Hepatic stellate cell (primary cell): ENCODE data around the gene CRTC3.
A peak's percentile ranks its signal among the peaks of the same experiment; 100 is the strongest.
"Not testable (repeated sequence)": the region's sequence is repeated elsewhere in the genome, so short reads cannot be mapped to it uniquely, and the experiment has no call there.

Source experiments
- DNase-seq: peaks from one replicate; pipeline ENCODE4 v3.0.0; 2011; ENCODE audit warnings: low spot score

CRTC3 gene, protein sequence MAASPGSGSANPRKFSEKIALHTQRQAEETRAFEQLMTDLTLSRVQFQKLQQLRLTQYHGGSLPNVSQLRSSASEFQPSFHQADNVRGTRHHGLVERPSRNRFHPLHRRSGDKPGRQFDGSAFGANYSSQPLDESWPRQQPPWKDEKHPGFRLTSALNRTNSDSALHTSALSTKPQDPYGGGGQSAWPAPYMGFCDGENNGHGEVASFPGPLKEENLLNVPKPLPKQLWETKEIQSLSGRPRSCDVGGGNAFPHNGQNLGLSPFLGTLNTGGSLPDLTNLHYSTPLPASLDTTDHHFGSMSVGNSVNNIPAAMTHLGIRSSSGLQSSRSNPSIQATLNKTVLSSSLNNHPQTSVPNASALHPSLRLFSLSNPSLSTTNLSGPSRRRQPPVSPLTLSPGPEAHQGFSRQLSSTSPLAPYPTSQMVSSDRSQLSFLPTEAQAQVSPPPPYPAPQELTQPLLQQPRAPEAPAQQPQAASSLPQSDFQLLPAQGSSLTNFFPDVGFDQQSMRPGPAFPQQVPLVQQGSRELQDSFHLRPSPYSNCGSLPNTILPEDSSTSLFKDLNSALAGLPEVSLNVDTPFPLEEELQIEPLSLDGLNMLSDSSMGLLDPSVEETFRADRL

DNA sequence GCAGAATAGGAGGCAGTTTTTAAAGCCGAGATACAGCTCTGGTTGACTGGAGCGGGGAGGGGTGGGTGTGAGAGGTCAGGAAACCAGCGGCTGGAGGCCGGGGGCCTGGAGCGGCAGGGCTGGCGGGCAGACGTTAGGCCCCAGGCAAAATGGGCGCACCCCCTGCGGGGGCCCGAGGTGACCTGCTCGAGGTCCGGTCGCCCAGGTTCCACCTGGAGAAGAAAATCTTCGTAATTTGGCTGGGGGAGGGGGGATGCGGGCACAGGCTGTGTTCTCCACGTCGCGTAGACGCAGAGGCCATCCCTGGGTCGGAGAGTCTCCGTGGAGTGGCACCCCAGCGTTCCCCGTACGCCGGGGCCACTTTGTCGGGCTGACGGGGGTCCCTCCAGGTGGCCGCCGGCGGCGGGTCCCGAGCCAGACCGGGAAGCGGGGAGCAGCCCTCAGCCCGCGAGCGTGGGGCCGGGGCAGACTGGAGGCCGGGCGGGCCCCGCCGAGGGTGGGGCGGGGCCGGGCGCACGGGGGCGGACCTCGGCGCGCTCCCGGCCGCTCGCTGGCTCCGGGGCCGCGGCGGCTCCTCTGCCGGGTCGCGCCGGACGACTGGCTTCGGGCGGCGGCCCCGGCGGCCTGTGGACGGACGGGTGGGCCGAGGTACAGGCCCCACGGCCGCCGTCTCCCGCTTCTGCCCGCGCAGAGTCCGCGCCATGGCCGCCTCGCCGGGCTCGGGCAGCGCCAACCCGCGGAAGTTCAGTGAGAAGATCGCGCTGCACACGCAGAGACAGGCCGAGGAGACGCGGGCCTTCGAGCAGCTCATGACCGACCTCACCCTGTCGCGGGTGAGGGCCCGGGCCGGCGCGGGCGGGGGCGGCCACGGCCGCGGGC, at the start of gene CRTC3:
CRTC3 (plus strand) TSS at position 553 of the 879 bp plus-strand sequence; CDS start at position 702, 149 bp downstream.
- DNase-seq = peak; percentile 77

DNA sequence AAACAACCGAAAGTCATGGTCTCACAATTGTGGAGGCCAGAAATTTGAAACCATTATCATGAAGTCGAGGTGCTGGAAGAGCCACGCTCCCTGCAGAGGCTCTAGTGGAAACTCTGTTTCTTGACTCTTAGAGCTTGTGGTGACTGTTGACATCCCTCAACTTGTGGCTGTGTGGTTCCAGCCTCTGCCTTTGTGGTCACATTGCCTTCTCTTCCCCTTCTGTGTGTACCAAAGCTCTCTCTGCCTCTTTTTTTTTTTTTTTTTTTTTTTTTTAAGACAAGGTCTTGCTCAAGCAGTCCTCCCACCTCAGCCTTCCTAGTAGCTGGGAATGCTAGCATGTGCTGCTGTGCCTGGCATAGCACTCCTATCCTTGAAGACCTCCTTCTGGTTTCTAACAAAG, 48.7 kb upstream of the CRTC3 start:
- DNase-seq = no peak

DNA sequence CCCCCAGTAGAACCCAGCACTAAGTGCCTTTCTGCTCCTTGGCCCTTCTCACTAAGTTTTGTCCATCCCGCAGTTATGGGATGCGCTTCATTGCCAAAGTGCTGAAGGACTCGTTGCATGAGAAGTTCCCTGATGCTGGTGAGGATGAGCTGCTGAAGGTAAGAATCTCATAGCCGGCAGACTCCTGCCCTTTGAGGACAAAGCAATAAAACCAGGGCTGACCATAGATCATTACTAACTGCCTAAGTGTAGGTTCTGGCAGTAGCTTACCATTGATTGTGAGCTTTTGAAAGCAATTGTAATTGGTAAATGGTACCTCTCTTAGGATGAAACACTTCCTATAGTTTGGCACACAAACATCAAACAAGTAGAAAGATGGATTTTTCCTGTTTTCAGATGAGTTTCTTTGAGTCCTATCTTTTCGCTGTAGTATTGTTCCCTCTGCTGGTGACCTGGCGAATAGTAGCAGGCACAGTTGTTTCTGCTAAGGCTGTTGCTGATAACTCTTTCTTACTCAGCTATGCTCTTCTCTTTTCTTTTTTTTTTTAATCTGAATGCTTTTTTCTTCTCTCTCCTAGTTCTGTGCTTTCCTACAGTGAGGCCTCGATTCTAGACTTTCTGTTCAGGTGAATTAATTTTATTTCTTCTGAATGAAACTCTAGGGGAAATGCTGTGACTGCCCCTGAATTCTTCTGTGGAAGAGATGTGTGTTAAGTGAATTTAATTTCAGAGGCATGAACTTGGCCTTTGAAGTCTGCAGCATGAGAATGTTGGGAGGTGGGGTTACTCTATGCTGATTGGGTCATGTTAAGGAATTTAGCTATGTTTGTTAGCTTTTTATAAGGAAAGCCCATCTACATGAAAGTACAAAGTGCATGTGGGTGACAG, 47.4 kb upstream of the CRTC3 start:
- DNase-seq = peak; percentile 24

DNA sequence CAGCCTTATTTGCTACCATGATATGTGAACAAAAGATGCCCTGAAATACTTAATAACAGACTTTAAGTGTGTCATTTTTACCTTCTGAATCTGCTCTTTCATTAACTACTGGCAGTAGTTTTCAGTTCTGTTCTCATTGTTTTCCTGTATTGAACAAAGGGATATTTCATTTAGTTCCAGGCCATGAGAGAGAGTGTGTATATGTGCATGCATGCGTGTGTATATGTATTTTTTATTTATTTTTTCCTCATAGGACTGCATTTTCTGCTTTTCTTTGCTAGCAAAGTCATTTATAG, 46.8 kb upstream of the CRTC3 start:
- DNase-seq = no peak

DNA sequence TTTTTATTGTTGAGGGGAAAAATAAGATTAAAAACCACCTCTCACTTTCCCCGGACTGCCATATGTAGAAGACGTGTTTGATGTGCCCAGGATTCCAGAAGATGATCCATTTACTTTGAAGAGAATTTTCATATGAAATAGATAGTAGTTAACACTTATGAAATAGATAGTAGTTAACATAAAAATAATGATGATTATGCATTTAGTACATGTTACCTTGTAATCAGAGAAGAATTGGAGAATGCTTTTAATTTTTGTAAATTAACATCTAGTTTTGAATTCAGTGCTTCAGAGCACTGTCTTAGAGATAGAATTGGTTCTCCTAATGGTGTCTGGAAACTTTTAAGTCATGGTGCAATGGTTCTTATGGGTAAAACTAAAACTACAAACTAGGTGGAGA, 46.1 kb upstream of the CRTC3 start:
- no peak for DNase-seq

DNA sequence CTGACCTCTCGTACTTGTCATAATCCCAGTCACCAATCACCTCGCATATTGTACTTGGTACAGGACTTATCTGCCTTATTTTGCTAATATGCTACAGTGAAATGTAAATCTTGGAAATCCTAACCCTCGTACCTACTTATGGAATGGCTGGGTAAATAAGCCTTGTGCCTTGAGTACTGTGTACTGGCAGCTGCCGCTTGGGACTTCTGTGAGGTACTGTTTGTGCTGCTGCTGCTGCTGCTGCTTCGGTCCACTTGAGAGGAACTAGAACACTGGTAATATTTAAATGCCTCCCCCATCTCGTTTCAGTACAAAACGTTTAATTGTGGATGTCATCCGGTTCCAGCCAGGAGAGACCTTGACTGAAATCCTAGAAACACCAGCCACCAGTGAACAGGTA, 42.5 kb upstream of the CRTC3 start:
- no peak for DNase-seq

DNA sequence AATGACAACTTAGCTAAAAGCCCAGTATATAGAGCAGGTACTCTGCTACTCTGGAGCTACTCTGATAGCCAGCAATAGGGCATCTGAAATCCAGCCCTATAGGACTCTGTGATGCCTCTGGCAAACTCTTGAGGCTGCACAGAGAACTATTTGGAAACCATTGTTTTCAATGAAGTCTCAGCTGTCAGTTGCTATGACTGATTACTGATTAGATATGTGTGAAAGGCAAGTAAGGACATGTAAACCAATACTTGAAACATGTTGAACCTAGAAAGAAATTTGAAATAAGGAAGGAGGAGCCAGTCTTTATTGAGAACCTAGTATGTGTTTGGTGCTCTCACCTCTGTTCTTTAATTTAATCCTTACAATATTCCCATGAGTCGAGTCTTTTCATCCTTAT, 40.2 kb upstream of the CRTC3 start:
- no peak for DNase-seq

DNA sequence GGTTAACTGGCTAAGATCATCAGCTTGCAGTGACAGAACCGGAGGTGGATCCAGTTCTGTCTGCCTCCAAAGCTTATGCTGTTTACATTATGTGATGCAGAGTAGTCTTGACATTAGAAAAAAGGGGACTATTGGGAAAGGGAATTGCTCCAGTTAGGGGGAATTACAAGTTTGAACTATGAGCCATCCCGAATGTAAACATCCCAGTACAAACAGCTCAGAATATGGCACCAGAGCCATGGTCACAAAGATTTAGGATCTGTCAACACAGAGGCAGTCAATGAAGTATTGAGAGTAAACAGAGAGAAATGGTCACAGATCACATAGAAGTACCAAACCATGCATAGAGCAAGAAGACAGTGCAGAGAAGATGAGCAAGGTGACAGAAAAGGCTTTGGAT, 39.8 kb upstream of the CRTC3 start:
- DNase-seq = no peak

DNA sequence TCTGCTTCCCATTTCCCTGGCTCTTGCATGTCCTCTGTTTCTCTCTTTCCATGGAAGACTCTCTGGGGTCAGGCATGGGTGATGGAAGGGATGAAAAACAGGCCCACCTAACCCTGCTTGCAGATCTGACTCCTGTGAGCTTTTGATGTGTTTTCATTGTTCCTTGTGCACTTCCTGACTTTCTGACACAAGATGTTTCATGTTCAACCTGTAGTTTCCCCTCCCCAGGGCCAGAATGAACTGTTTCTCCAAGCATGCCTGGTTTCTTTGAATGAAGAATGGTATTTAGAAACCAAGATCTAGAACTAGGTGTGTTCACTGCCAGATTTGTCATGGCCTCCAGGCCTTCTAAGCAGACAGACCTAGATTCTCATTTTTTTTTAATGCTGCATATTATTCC, 36.1 kb upstream of the CRTC3 start:
- DNase-seq = no peak

DNA sequence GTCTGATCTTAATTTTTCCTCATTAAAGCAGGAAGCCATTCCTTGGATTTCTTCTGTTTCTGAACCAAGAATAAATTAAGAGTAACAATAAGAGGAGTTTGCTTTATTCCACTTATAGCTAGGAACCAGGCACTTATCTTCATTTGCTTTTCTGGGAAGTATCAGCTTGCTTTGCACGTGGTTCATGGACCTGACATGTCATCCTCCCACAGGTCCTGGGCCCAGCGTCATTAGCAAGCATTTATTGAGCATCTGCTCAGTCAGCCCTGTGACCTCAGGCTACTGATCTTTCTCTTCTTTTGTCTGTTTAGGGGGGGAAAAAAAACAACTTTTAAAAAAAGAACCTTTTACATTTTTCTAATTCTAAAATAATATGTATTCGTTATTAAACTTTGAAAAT, 34.7 kb upstream of the CRTC3 start:
- no peak for DNase-seq

DNA sequence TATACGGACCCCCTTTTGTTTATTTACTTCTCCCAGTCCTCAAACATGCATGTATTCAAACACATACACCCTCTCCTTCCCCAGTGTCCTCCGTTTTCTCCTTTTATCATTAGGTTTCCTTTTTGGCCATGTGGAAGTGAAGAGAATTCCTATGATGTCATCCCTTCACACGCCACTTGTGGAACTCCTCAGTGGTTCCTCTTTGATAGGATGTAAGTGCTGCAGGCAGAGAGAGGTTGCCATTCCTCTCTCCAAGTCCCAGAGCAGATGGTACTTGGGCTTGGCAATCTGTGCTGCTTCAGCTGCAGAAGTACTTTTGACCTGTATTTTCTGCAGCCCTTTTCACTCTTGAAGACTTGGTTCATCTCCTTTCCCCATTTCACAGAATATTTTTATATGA, 32.9 kb upstream of the CRTC3 start:
- DNase-seq = peak; percentile 21

DNA sequence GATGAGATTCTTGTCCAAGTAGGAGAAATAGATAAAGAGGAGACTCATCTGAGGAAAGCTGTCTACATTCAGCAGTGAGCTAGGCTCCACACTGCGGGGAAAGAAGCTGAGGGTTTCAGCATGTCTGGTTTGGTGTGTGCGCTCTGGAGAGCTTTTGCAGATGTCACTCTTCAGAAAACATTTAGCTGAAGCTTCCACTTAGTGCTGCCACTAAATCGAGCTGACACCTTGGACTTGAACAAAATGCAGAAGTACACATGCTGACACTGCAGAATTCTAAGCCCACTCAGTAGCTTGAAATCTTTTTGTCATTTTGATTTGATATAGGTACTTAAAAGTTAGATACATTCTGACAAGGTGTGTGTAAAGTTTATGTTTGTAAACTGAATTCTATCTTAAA, 32.3 kb upstream of the CRTC3 start:
- no peak for DNase-seq

DNA sequence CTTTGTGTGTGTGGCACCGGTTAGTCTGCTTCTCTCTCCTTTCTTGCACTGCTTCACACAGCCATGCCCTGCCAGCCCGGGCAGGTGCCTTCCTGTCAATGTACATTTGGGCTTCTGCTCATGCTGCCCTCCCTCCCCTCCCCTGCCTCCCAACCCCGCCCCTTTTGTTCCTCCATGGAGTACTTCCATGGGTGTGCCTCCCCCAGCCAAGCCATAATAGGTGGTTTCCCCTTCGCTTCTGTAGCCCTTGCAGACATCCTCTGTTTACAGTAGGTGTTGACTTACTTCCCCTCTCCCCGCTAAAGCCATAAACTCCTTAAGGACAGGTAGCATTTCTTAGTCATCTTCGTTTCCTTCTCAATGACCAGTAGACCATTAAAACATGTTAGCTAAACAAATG, 31.8 kb upstream of the CRTC3 start:
- DNase-seq = no peak

DNA sequence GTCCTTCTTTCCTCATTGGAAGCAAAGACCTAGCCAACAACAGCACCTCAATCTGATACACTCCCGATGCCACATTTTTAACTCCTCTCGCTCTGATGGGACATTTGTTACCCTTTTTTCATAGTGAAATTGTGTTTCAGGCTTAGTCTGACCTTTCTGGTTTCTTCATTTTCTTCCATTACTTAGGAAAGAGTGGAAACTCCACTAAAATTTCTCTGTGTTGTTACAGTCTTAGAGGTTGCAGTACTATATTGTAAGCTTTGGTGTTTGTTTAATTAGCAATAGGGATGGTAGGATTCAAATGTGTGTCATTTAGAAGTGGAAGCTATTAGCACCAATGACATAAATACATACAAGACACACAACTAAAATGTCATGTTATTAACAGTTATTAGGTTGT, 29.6 kb upstream of the CRTC3 start:
- no peak for DNase-seq

DNA sequence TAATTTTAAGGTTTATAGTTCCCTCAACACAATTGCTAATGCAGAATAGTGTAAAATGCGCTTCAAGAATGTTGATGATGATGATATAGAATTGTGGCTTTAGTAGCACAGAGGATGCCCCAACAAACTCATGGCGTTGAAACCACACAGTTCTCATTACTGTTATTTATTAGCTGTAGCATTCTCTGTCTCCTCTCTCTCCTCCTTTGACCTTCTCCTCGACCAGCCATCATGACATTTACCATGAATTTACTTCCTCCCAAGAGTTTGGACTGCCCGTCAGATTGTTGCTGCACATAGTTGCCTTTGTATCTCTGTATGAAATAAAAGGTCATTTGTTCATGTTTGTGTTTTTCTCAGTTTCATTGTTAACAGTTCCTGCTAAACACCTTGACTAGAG, 27.8 kb upstream of the CRTC3 start:
- no peak for DNase-seq

DNA sequence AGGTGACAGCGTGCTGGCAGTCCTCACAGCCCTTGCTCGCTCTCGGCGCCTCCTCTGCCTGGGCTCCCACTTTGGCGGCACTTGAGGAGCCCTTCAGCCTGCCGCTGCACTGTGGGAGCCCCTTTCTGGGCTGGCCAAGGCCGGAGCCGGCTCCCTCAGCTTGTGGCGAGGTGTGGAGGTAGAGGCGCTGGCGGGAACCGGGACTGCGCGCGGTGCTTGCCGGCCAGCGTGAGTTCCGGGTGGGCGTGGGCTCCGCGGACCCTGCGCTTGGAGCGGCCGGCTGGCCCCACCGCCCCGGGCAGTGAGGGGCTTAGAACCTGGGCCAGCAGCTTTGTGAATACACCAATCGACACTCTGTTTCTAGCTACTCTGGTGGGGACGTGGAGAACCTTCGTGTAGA, 18.9 kb upstream of the CRTC3 start:
- not testable (repeated sequence) for DNase-seq

DNA sequence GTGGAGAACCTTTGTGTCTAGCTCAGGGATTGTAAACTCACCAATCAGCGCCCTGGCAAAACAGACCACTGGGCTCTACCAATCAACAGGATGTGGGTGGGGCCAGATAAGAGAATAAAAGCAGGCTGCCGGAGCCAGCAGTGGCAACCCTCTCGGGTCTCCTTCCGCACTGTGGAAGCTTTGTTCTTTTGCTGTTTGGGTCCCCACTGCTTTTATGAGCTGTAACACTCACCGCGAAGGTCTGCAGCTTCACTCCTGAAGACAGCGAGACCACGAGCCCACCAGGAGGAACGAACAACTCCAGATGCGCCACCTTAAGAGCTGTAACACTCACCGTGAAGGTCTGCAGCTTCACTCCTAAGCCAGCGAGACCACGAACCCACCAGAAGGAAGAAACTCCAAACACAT, 18.5 kb upstream of the CRTC3 start:
- not testable (repeated sequence) for DNase-seq

DNA sequence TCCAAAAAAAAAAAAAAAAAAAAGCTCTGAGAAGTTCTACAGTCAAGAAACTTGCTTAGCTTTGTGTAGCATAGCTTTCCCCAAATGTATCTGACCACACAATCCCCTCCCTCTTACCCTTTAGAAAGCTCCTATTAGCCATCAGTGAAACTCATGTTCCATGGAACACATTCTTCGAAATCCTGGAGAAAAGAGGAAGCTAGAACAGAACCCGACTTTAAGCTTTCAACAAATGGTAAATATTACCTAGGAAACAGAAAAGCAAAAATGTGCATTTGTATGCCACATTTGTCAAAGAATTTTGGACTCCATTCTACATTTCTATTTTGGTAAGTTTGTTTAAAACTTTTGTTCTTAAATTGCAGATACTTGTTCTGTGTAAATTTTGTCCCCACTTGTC, 17.4 kb upstream of the CRTC3 start:
- no peak for DNase-seq

DNA sequence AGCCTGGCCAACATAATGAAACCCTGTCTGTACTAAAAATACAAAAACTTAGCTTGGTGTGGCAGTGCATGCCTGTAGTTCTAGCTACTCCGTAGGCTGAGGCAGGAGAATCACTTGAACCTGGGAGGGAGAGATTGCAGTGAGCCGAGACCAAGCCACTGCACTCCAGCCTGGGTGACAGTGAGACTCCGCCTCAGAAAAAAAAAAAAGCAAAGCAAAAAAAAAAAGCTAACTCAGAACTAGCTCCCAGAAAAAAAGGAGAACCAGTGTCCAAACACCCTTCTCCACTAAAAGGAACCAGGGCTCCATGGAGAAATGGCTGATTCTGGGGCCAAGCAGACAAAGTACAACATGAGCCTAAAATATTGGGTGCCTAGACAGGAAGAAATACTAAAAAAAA, 16.7 kb upstream of the CRTC3 start:
- no peak for DNase-seq

DNA sequence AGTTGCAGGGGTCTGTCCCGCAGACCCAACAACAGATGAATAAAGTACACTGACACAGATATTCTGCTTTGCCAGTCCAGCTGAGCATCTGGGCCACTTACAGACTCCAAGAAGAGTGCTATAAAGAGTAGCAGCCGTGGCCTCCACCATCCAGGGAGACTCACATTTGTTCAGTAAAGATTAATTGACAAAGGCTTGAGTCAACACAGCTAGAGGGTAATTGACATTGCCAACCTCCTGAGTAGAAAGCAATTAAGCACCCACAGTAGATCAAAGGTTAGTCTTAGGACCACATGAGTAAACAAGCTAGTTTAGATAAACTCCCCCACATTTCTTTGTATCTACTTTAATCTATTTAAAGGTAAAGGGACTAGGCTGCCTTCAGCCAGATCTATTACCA, 16.3 kb upstream of the CRTC3 start:
- no peak for DNase-seq

DNA sequence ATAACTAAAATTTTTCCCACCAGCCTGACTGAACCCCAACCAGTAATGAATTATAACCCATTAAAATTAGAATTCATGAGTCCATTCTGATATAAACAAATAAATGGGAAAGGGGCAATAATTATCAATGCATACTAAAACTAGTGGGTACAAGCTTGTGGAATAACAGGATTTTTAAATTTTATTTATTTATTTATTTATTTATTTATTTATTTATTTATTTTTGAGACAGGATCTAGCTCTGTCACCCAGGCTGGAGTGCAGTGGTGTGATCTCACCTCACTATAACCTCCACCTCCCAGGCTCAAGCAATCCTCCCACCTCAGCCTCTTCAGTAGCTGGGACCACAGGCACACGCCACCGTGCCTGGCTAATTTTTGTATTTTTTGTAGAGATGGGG, 15.8 kb upstream of the CRTC3 start:
- not testable (repeated sequence) for DNase-seq

DNA sequence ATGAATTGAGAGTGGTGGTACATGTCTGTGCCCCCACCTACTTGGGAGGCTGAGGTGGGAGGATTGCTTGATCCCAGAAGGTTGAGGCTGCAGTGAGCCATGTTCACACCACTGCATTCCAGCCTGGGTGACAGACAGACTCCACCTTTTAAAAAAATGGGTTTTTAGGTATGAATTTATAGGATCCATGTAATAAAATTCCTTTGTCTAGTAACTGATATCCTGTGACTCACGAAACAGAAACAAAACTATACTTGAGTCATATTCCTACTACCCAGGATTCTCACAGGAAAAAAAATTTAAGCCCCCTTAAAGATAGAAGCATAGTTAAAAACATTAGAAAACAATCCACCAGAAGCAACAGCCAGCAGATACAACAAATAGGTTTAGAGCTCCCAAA, 10.0 kb upstream of the CRTC3 start:
- peak; percentile 45 for DNase-seq
